ENCODE measurements around the gene ZWILCH.
"Not testable (repeated sequence)": the region's sequence is repeated elsewhere in the genome, so short reads cannot be mapped to it uniquely, and the experiment has no call there.

ZWILCH gene

DNA sequence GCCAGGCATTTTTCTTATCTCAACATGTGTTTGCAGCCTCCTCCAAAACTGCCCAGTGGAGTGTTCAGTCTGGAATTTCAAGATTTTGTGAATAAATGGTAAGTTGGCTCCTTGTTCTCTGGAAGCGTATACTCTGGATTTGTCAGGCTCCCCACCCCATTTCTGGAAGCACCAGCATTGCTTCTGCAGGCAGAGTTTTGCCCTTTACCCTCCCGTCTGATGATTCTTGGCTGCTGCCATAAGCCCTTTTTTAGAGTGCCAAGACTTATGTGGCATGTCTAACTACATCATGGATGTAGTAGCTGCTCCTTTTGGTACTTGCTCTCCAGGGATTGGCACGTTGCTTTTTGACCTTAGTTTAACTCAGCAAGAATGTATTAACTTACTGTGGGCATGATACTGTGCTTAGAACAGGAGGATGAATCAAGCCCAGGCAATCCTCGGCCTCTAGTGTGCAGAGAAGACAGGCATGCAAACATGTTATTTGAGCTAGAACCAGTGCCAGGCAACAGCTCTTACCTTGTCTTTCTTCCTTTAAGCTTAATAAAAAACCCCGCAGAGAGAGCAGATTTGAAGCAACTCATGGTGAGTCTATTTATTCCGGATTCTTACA, 15.8 kb upstream of the ZWILCH start:
- DNase-seq, result no peak

DNA sequence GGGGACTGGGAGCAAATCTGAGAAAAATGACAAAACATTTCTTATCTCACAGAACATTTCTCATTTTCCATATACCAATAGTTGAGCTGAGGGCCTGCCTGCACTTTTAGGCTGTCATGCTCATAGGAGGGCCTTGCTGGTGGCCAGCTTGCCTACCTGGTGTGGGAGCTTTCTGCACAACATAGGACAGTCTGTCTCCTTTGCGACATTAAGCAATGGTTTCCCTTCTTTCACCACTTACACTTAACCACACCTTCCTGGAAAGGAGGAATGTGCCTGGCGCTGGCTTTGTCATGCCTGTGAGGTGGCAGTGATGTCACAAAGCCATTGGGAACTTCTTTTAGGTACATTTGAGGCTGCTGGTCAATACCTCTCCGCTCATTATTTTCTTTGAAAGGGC, 13.3 kb upstream of the ZWILCH start:
- no peak for DNase-seq

DNA sequence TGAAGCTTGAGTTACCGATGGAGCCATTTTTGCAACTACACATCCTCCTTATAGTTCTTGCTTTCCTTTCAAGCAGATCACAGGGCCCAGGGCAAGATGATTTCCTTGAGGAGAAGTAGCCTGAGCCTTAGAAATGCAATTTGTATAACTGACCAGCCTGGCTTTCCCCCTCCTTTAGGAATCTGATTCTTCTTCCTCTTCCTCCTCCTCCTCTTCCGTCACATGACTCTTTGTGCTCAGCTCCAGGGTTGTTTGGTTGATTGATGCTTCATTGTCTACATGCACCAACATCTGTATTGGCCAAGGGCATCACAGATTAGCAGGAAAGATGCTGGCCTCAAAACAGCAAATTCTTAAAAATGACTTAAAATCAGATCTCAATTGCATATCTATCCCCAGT, 10.9 kb upstream of the ZWILCH start:
- DNase-seq, result no peak

DNA sequence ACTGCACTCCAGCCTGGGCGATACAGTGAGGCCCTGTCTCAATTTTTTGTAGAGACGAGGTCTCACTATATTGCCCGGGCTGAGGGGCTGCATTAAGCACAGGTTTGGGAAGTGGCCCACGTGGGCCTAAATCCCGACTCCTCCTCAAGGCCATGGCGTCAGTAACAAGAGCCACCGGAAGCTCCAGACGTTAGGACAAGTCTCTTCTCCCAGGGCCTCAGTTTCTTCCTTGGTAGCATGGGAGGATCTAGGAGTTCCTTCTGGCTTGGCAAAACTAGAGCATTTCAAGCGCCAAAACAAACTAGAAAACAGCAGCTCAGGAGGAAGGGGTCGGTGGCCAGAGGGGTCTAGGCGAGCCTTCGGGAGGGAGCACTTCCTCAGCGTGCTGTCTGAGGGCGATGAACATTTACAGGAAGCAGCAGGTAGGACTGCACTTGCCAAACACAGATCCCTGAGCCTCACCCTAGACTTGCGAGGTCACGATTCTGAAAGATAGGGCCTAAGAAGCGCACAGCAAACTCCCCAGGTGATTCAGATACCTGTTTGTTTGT, 8.1 kb upstream of the ZWILCH start:
- DNase-seq, result no peak

- DNase-seq, result peak; percentile 97
These were observed 7.3 kb upstream of the ZWILCH start, which contains the start of gene SNAPC5 for GRCh38 chr15:66497502-66498455. TSS of gene SNAPC5 (minus strand) at chr15:66497762. CDS start at chr15:66497731, 31 bp downstream.

DNA sequence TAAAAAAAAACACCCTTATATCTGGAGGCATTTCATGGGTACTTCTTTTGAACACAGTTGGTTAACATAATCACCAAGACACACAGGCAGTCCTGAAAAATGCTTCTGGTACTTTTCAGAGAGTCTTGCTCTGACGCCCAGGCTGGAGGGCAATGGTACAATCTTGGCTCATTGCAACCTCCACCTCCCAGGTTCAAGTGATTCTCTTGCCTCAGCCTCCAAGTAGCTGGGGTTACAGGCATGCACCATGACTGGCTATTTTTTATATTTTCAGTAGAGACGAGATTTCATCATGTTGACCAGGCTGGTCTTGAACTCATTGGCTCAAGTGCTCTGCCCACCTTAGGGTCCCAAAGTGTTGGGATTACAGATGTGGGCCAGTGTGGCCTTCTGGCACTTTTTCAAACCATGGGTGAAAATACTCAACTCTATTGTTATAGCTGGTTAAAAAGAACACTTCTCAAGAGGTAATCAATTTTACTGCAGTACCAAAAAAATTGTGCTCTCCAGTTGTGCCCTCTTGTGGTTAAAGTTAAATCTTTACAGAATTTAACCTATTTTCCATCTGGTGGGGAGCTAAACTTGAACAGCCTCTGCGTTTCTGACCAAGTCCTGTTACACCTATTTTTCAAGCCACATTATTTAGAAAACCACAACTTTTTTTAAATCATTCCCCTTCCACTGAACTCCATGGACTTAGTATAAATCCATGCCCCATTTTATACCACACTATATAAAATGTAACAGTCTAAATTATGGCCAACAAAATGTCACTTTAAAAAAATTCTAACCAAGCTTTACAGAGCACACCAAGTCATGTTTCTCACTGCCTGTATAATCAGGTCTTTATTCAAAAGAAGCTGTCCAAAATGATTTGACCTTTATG, 6.4 kb upstream of the ZWILCH start:
- DNase-seq, result peak; percentile 38

DNA sequence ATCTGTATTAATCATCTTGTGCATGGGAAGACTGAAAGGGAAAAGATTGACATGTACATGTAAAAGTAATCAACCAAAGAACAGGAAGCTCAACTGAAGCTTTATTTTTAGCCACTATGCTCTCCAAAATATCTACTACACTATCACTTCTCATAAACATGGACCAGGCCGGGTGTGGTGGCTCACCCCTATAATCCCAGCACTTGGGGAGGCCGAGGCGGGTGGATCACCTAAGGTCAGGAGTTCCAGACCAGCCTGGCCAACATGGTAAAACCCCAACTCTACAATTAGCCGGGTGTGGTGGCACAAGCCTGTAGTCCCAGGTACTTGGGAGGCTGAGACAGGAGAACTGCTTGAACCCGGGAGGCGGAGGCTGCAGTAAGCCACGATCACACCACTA, 4.8 kb upstream of the ZWILCH start:
- not testable (repeated sequence) for DNase-seq

- DNase-seq, result no peak
These were observed 2.6 kb upstream of the ZWILCH start for GRCh38 chr15:66502491-66502890.

- DNase-seq, result not testable (repeated sequence)
These were observed 2.0 kb upstream of the ZWILCH start for GRCh38 chr15:66503041-66503648.

GRCh38 chr15:66503780-66504562, 1.2 kb upstream of the ZWILCH start:
- DNase-seq, result no peak

DNA sequence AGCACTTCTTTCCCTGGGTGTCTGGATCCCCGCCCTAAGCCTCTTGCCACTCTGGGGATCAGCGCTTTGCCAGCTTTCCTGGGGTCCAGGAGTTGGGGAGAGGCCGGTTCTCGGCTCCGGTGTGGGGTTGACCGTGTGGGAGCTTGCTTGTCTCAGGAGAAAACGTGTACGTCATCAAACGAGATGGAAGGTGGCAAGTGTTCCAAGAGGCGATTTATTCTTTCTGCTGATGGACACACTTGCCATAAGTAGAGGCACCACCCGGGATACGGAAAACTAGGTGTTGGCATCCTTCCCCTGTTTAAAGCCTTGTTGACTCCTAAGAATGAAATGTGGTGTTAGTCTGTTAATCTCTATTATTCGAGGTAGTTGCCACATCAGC, 295 bp downstream of the ZWILCH start:
- DNase-seq, result peak; percentile 15

GRCh38 chr15:66505818-66506217, 692 bp downstream of the ZWILCH start:
- DNase-seq, result no peak

DNA sequence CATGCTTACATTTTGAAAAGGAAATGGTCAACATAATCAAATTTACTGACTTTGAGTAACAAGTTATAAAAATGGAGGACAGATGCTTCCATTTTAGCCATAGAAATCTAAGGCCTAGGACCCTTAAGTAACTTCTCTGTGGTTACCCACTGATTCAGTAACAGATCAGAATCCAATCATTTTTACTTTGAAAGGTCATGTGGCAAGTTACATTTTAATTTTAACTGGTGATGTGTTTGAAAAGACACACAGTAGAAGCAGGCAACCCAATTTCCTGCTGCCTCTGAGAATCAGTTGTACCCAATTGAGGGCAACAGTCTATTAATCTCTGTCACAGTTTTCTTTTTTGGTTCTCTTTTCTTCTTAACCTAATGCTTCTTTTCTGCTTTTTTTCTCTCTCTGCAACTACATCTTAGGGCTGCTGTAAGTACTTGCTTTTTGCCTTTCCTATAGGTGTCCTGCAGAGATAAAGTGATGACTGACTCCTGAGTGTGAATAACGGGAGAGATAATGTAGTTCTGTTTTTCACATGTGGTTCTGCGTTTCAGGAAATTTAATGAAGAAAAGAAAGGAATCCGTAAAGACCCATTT, 3.3 kb downstream of the ZWILCH start:
- DNase-seq, result no peak

GRCh38 chr15:66514586-66514985, 9.5 kb downstream of the ZWILCH start:
- no peak for DNase-seq

- DNase-seq, result no peak
These were observed 10.8 kb downstream of the ZWILCH start for GRCh38 chr15:66515901-66516322.

- DNase-seq, result no peak
These were observed 18.8 kb downstream of the ZWILCH start for GRCh38 chr15:66523926-66524325.

DNA sequence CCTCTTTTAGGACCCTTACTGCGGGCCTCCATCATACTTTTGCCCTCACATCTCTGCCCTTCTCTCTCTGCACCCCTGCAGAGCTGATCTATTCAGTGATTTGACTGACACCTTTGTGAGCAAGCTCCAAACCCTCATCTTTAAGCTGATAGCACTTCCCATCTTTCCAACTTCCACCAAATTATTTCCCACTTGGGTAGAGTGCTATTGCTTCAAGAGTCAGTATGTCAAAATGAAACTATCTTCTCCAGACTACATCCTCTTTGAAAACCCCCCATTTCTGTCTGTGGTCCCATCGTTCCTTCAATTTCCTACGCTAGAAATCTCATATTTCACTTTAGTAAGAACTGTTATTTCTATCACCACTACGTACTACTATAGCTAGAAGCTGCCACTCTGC, 19.7 kb downstream of the ZWILCH start:
- DNase-seq, result no peak

GRCh38 chr15:66535056-66535455, 29.9 kb downstream of the ZWILCH start:
- no peak for DNase-seq

DNA sequence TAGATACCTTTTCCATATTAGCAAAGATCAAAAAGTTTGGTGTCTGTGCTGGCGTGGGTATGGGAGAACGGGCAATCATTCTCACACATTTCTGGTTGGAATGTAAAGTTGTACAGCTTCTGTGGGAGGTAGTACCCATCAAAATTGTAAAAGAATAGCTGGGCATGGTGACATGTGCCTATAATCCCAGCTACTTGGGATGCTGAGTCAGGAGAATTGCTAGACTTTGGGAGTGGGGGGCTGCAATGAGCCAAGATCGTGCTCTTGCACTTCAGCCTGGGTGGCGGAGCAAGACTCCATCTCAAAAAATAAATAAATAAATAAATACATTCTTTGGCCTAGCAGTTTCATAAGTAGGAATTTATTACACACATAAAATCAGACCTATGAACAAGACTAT, 37.8 kb downstream of the ZWILCH start:
- no peak for DNase-seq

DNA sequence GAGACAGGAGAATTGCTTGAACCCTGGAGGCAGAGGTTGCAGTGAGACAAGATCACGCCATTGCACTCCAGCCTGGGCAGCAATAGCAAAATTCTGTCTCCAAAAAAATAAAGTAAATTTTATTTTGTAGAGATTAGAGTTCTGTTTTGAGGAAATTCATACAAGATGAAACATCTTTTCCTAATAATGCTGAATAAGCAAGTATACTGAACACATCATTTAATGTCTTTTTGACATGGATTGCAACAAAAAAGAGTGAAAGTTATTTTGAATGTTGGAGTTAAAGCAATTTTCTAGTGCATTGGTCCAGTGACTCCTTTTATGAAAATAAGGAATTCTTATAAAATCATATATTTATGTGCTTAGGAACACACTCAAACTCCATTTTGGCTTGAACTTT, 40.1 kb downstream of the ZWILCH start:
- DNase-seq, result no peak

DNA sequence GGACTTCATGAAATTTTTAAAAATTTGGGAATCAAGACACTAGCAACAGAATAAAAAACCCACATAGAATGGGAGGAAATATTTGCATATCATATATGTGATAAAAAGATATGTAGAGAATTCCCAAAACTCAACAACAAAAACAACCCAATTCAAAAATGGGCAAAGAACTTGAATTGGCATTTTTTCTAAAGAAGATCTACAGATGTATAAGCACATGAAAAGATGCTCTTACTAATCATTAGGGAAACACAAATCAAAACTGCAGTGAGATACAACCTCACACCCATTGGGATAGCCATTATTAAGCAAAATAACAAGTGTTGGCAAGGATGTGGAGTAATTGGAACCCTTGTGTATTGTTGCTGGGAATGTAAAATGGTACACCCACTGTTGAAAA, 50.6 kb downstream of the ZWILCH start:
- no peak for DNase-seq

Data from NCI-H1105 (cell line).